Endothelial cell of umbilical vein (primary cell): Measurements from ENCODE around the gene EHMT1. TPM values are rescaled to one million over a fixed set of nuclear protein-coding genes. Genes with fewer than 3 reads are reported as not detected.

Source experiments
- BruUV-seq: library from RNA; stranded (reverse); fragments of 400-500 nt; replicated peaks from 2 replicates; lab custom pipeline; 2021; lab: Mats Ljungman, UMichigan
- CTCF ChIA-PET: fragments of 300-600, 350-600 bp; sonication (Branson Sonifier 250); formaldehyde crosslinking; loops from one replicate; lab custom pipeline; 2021; ENCODE audit warnings: antibody characterized with exemption, inconsistent platforms; lab: Charles Lee
- POLR2A ChIA-PET: fragments of 300-600, 350-600 bp; sonication (Branson Sonifier 250); formaldehyde crosslinking; loops from one replicate; lab custom pipeline; 2021; ENCODE audit warnings: antibody characterized with exemption, inconsistent platforms; lab: Charles Lee
- DNase-seq: peaks from one replicate; pipeline ENCODE4 v3.0.0-alpha.2; 2011; ENCODE audit warnings: low read depth, low spot score
- FAIRE-seq: peaks from 2 replicates; lab custom pipeline; 2011; peaks lifted over from hg19 to GRCh38; lab: Jason Lieb, UNC
- H2AFZ ChIP-seq: 2 replicates; pipeline ENCODE4 v1.6.0; 2012; ENCODE audit warnings: low read depth, low read length, control low read depth, inconsistent platforms
- H3K27ac ChIP-seq: 2 replicates; pipeline ENCODE4 v1.5.1; 2011; ENCODE audit warnings: low read depth, mild to moderate bottlenecking, control low read depth, low read length, moderate library complexity; ENCODE audit not compliant: insufficient read depth
- H3K27me3 ChIP-seq, 2 experiments: 2 replicates each; pipeline versions ENCODE4 v1.6.0 to v1.6.1; 2011; ENCODE audit warnings: low read length in 2 of 2, mixed read lengths in 1 of 2; ENCODE audit not compliant: control insufficient read depth in 2 of 2, insufficient read depth in 2 of 2
- H3K36me3 ChIP-seq, 2 experiments: 2 replicates in 1 of 2; 3 replicates in 1 of 2; pipeline ENCODE4 v1.5.1; 2011; ENCODE audit warnings: low read length in 2 of 2, mild to moderate bottlenecking in 1 of 2, moderate library complexity in 1 of 2; ENCODE audit not compliant: control insufficient read depth in 2 of 2, insufficient read depth in 2 of 2; ENCODE audit errors: extremely low read depth in 1 of 2
- H3K4me1 ChIP-seq: 3 replicates; pipeline ENCODE4 v1.5.1; 2011; ENCODE audit warnings: mild to moderate bottlenecking, low read length; ENCODE audit not compliant: control insufficient read depth, insufficient read depth; ENCODE audit errors: extremely low read depth
- H3K4me2 ChIP-seq: 2 replicates; pipeline ENCODE4 v1.6.1; 2011; ENCODE audit warnings: low read length, control low read depth, mixed read lengths; ENCODE audit not compliant: insufficient read depth
- H3K4me3 ChIP-seq, 3 experiments: fragments of 200-600 bp in 1 of 3; sonication (generic), shearing (Covaris generic) in 1 of 3; replicated peaks in 1 of 3; 2 replicates each; pipeline ENCODE4 v1.5.1; 2011 to 2016; ENCODE audit warnings: control low read depth in 3 of 3, low read length in 3 of 3, mild to moderate bottlenecking in 2 of 3, inconsistent platforms in 1 of 3, low read depth in 1 of 3, moderate library complexity in 1 of 3; ENCODE audit not compliant: insufficient read depth in 1 of 3
- H3K79me2 ChIP-seq: 2 replicates; pipeline ENCODE4 v1.6.0; 2012; ENCODE audit warnings: low read length, inconsistent platforms; ENCODE audit not compliant: control insufficient read depth, insufficient read depth
- H3K9ac ChIP-seq: replicated peaks from 2 replicates; pipeline ENCODE3; 2011; ENCODE audit warnings: low read length, control low read depth; ENCODE audit not compliant: insufficient read depth; ENCODE audit errors: extremely low read depth
- H3K9me1 ChIP-seq: replicated peaks from 3 replicates; pipeline ENCODE4 v1.6.0; 2011; ENCODE audit warnings: mild to moderate bottlenecking, low read length; ENCODE audit not compliant: control insufficient read depth, insufficient read depth; ENCODE audit errors: extremely low read depth
- H3K9me3 ChIP-seq: replicated peaks from 2 replicates; pipeline ENCODE4 v1.5.1; 2012; ENCODE audit warnings: low read length, inconsistent platforms; ENCODE audit not compliant: control insufficient read depth, insufficient read depth
- H4K20me1 ChIP-seq: replicated peaks from 2 replicates; pipeline ENCODE3; 2011; ENCODE audit warnings: mild to moderate bottlenecking, low read length; ENCODE audit not compliant: control insufficient read depth, insufficient read depth; ENCODE audit errors: extremely low read depth
- EZH2 ChIP-seq: IDR thresholded peaks from 2 replicates; pipeline ENCODE4 v1.6.1; 2012; ENCODE audit warnings: borderline replicate concordance, low read depth, mild to moderate bottlenecking, moderate library complexity, low read length, inconsistent platforms; ENCODE audit not compliant: severe bottlenecking
- FOS ChIP-seq: IDR thresholded peaks from 2 replicates; pipeline ENCODE4 v1.6.1; 2011; ENCODE audit warnings: mild to moderate bottlenecking, low read length, moderate library complexity, borderline replicate concordance; ENCODE audit not compliant: insufficient read depth
- GATA2 ChIP-seq: IDR thresholded peaks from 2 replicates; pipeline ENCODE4 v1.7.0; 2011; ENCODE audit warnings: low read depth, mild to moderate bottlenecking, moderate library complexity, mixed read lengths, low read length; ENCODE audit not compliant: insufficient read length, insufficient read depth
- JUN ChIP-seq: IDR thresholded peaks from 2 replicates; pipeline ENCODE4 v1.6.1; 2011; ENCODE audit warnings: borderline replicate concordance, low read depth; ENCODE audit not compliant: insufficient read length, insufficient read depth
- MYC ChIP-seq: IDR thresholded peaks from one replicate; pipeline ENCODE4 v1.6.1; 2011; ENCODE audit warnings: mild to moderate bottlenecking, low read depth, low read length
- POLR2A ChIP-seq: IDR thresholded peaks from 2 replicates; pipeline ENCODE4 v1.6.1; 2012; ENCODE audit warnings: low read depth, mild to moderate bottlenecking, control low read depth, low read length
- POLR2AphosphoS5 ChIP-seq: IDR thresholded peaks from 2 replicates; pipeline ENCODE4 v1.6.1; 2012; ENCODE audit warnings: low read depth, mild to moderate bottlenecking, control low read depth, low read length, moderate library complexity; ENCODE audit not compliant: insufficient read depth
- dilution Hi-C: fragments of 300-500 bp; cut with MboI; formaldehyde crosslinking; loops from one replicate; pipeline ENCODE4 v1.15.0; 2019; ENCODE audit warnings: low sequenced_read_pairs; ENCODE audit not compliant: extremely low pct_ligation_motif_present
- intact Hi-C: fragments of 100-400 bp; cut with micrococcal nuclease; formaldehyde crosslinking; loops from one replicate; pipeline ENCODE4 v1.10.0; 2022
- polyA plus RNA-seq, 4 experiments: library from polyadenylated mRNA; depleted of rRNA in 3 of 4; stranded (reverse) in 3 of 4; unstranded in 1 of 4; fragments of >200 nt; gene quantifications; 2 replicates each; pipeline versions ENCODE4 v1.2.1 to v1.2.3, GENCODE V29; 2011 to 2012; ENCODE audit warnings: missing spikeins in 1 of 4
- total RNA-seq: library from RNA; stranded (reverse); gene quantifications from 2 replicates; pipeline ENCODE4 v1.2.3, GENCODE V29; 2021
- TF ChIP-seq, protein P1 (sequence below), 2 donors: IDR thresholded peaks; 1 replicate in 1 of 2; 2 replicates in 1 of 2; pipeline ENCODE4 v1.5.1; 2011; ENCODE audit warnings: low read length in 2 of 2, mild to moderate bottlenecking in 2 of 2, moderate library complexity in 2 of 2, control low read depth in 1 of 2, inconsistent platforms in 1 of 2, low read depth in 1 of 2; ENCODE audit not compliant: insufficient read depth in 1 of 2; ENCODE audit errors: extremely low read depth in 1 of 2
- TF ChIP-seq, protein P2 (sequence below): IDR thresholded peaks from 2 replicates; pipeline ENCODE4 v1.6.1; 2011; ENCODE audit not compliant: insufficient read depth, insufficient read length

The EHMT1 gene
- total and polyA plus RNA-seq, 2 donors (not counting 3 experiments of a cell fraction or from before 2014, with no cell fraction given), result 48.2 to 104 TPM

GRCh38 chr9:137575716-137576411 lies 42.9 kb upstream of the EHMT1 start:
- no peaks in the 10 kb centered on the region for H4K20me1 ChIP-seq
- peaks cover 36% of the 10 kb centered on the region for H3K79me2 ChIP-seq
- ChIA-PET POLR2A (no interaction called here), CTCF (no interaction called here)
- no peak overlapping the region for H3K4me2 ChIP-seq
- H3K4me3 ChIP-seq, result no peak overlapping the region
- H3K27ac ChIP-seq, result no peak overlapping the region
- H2AFZ ChIP-seq, result no peak overlapping the region
- H3K27me3 ChIP-seq, result no peaks in the 10 kb centered on the region
- peaks cover 14% of the 10 kb centered on the region for H3K4me1 ChIP-seq
- FAIRE-seq, result no peak
- intact Hi-C loops, result no loop called here
- BruUV-seq, result no TSS peak
- TF ChIP-seq, protein P1, sequence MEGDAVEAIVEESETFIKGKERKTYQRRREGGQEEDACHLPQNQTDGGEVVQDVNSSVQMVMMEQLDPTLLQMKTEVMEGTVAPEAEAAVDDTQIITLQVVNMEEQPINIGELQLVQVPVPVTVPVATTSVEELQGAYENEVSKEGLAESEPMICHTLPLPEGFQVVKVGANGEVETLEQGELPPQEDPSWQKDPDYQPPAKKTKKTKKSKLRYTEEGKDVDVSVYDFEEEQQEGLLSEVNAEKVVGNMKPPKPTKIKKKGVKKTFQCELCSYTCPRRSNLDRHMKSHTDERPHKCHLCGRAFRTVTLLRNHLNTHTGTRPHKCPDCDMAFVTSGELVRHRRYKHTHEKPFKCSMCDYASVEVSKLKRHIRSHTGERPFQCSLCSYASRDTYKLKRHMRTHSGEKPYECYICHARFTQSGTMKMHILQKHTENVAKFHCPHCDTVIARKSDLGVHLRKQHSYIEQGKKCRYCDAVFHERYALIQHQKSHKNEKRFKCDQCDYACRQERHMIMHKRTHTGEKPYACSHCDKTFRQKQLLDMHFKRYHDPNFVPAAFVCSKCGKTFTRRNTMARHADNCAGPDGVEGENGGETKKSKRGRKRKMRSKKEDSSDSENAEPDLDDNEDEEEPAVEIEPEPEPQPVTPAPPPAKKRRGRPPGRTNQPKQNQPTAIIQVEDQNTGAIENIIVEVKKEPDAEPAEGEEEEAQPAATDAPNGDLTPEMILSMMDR (IDR thresholded peaks at IDR 0.05; ENCODE audit: extremely low read depth in 1 of 2, insufficient read depth in 1 of 2, low read depth in 1 of 2, low read length in 2 of 2), result no peak
- no peak for TF ChIP-seq POLR2A
- TF ChIP-seq MYC, result no peak
- no peak for TF ChIP-seq POLR2AphosphoS5
- TF ChIP-seq JUN, result no peak
- no peak for TF ChIP-seq GATA2
- TF ChIP-seq FOS, result no peak
- TF ChIP-seq, protein P2, sequence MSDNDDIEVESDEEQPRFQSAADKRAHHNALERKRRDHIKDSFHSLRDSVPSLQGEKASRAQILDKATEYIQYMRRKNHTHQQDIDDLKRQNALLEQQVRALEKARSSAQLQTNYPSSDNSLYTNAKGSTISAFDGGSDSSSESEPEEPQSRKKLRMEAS, result no peak
- TF ChIP-seq EZH2, result no peak
- H3K36me3 ChIP-seq, result peaks cover 9 to 28% of the 10 kb centered on the region in 2 experiments
- no peaks in the 10 kb centered on the region for H3K9me1 ChIP-seq
- no peak overlapping the region for H3K9ac ChIP-seq
- dilution Hi-C loops, result no loop called here
- no peaks in the 10 kb centered on the region for H3K9me3 ChIP-seq
- DNase-seq, result no peak
